CD14-positive monocyte (primary cell): ENCODE measurements around the gene TTC16. TPM values are rescaled to one million over a fixed set of nuclear protein-coding genes. Genes with fewer than 3 reads are reported as not detected.

Experiments used
- DNase-seq, 3 donors: peaks; one replicate each; pipeline ENCODE4 v3.0.0-alpha.2; 2011 to 2022
- H2AFZ ChIP-seq: 2 replicates; pipeline ENCODE4 v1.6.0; 2012; ENCODE audit warnings: mild to moderate bottlenecking, low read depth, low read length, inconsistent platforms; ENCODE audit not compliant: insufficient read depth, poor library complexity, severe bottlenecking
- H3K27ac ChIP-seq, 2 donors: 1 replicate in 1 of 2; 2 replicates in 1 of 2; pipeline ENCODE4 v1.5.1; 2012 to 2013; ENCODE audit warnings: low read length in 2 of 2, control low read depth in 1 of 2, inconsistent platforms in 1 of 2, low read depth in 1 of 2, mild to moderate bottlenecking in 1 of 2
- H3K27me3 ChIP-seq, 2 donors: one replicate each; pipeline versions ENCODE4 v1.6.0 to v1.6.1; 2011 to 2013; ENCODE audit warnings: low read length in 2 of 2; ENCODE audit not compliant: control insufficient read depth in 2 of 2, insufficient read depth in 2 of 2
- H3K36me3 ChIP-seq, 2 donors: replicated peaks in 1 of 2; 1 replicate in 1 of 2; 2 replicates in 1 of 2; pipeline versions ENCODE4 v1.5.1 to v1.6.1; 2012 to 2013; ENCODE audit warnings: low read length in 2 of 2, control low read depth in 1 of 2, inconsistent platforms in 1 of 2, mild to moderate bottlenecking in 1 of 2; ENCODE audit not compliant: insufficient read depth in 2 of 2, control insufficient read depth in 1 of 2
- H3K4me1 ChIP-seq, 2 donors: 1 replicate in 1 of 2; 2 replicates in 1 of 2; pipeline versions ENCODE4 v1.5.1 to v1.6.1; 2012 to 2013; ENCODE audit warnings: low read length in 2 of 2, control low read depth in 1 of 2, inconsistent platforms in 1 of 2, mild to moderate bottlenecking in 1 of 2, moderate library complexity in 1 of 2; ENCODE audit not compliant: insufficient read depth in 2 of 2, control insufficient read depth in 1 of 2
- H3K4me2 ChIP-seq: replicated peaks from 2 replicates; pipeline ENCODE3; 2012; ENCODE audit warnings: low read length, moderate library complexity, mild to moderate bottlenecking; ENCODE audit not compliant: poor library complexity, severe bottlenecking; ENCODE audit errors: extremely low read depth
- H3K4me3 ChIP-seq, 3 experiments: fragments of 200-600 bp in 1 of 3; sonication (generic) in 1 of 3; replicated peaks in 1 of 3; 1 replicate in 2 of 3; 2 replicates in 1 of 3; pipeline ENCODE4 v1.5.1; 2011 to 2013; ENCODE audit warnings: low read length in 3 of 3, mild to moderate bottlenecking in 3 of 3, control low read depth in 2 of 3, low read depth in 2 of 3, inconsistent platforms in 1 of 3, moderate library complexity in 1 of 3
- H3K79me2 ChIP-seq: 2 replicates; pipeline ENCODE4 v1.6.0; 2012; ENCODE audit warnings: mild to moderate bottlenecking, control low read depth, inconsistent platforms, low read length, moderate library complexity; ENCODE audit not compliant: insufficient read depth
- H3K9ac ChIP-seq: 2 replicates; pipeline ENCODE4 v1.6.0; 2017; ENCODE audit warnings: low read length, mild to moderate bottlenecking; ENCODE audit not compliant: insufficient read depth, poor library complexity, severe bottlenecking
- H3K9me3 ChIP-seq, 2 donors: replicated peaks in 1 of 2; 1 replicate in 1 of 2; 2 replicates in 1 of 2; pipeline versions ENCODE4 v1.5.1 to v1.6.1; 2012 to 2013; ENCODE audit warnings: low read length in 2 of 2, control low read depth in 1 of 2; ENCODE audit not compliant: control insufficient read depth in 1 of 2, insufficient read depth in 1 of 2
- H4K20me1 ChIP-seq: 2 replicates; pipeline ENCODE4 v1.6.0; 2012; ENCODE audit warnings: mild to moderate bottlenecking, low read length, control low read depth, moderate library complexity; ENCODE audit not compliant: insufficient read depth
- H3K27ac Mint-ChIP-seq, 7 donors: one replicate each; pipeline ENCODE4 v1.8.0; 2020; ENCODE audit warnings: mild to moderate bottlenecking in 7 of 7, mixed read lengths in 7 of 7, moderate library complexity in 6 of 7, inconsistent platforms in 2 of 7
- H3K27me3 Mint-ChIP-seq, 3 donors: one replicate each; pipeline ENCODE4 v1.8.0; 2021 to 2022; ENCODE audit warnings: low read depth in 3 of 3, mild to moderate bottlenecking in 3 of 3, mixed read lengths in 3 of 3, moderate library complexity in 3 of 3, inconsistent platforms in 1 of 3
- H3K36me3 Mint-ChIP-seq, 2 donors: one replicate each; pipeline ENCODE4 v1.8.0; 2020; ENCODE audit warnings: mixed read lengths in 2 of 2, inconsistent platforms in 1 of 2, mild to moderate bottlenecking in 1 of 2
- H3K4me1 Mint-ChIP-seq: one replicate; pipeline ENCODE4 v1.8.0; 2020; ENCODE audit warnings: mild to moderate bottlenecking, mixed read lengths
- H3K4me3 Mint-ChIP-seq, 2 donors: one replicate each; pipeline ENCODE4 v1.8.0; 2020; ENCODE audit warnings: mild to moderate bottlenecking in 2 of 2, mixed read lengths in 2 of 2, moderate library complexity in 1 of 2
- H3K9me3 Mint-ChIP-seq, 7 donors: one replicate each; pipeline ENCODE4 v1.8.0; 2020 to 2022; ENCODE audit warnings: mixed read lengths in 7 of 7, mild to moderate bottlenecking in 6 of 7, moderate library complexity in 6 of 7, inconsistent platforms in 2 of 7
- WGBS: methylation state at CpG from one replicate; pipeline ENCODE4 v1.1.5; 2013; ENCODE audit warnings: missing lambda C conversion rate; ENCODE audit not compliant: insufficient coverage; 5-methylcytosine and 5-hydroxymethylcytosine counted together
- intact Hi-C, 2 donors: fragments of 100-400 bp; cut with micrococcal nuclease; formaldehyde crosslinking; loops; one replicate each; pipeline versions ENCODE4 v1.15.0 to v1.15.1; 2023
- polyA plus RNA-seq, 3 donors: library from polyadenylated mRNA; depleted of rRNA in 1 of 3; unstranded in 2 of 3; stranded (reverse) in 1 of 3; fragments of 300-500 nt in 2 of 3; fragments of >200 nt in 1 of 3; fragmentation: Illumina TruSeq in 2 of 3; gene quantifications; 1 replicate in 2 of 3; 2 replicates in 1 of 3; pipeline ENCODE4 v1.2.3, GENCODE V29; 2012 to 2021
- TF ChIP-seq, protein P1 (sequence below): fragments of 200-600 bp; IDR thresholded peaks from one replicate; pipeline ENCODE4 v1.8.0; 2022; ENCODE audit warnings: antibody characterized with exemption, mild to moderate bottlenecking

The TTC16 gene
- polyA plus RNA-seq, 3 donors = 0.04 TPM; not detected in 2

DNA sequence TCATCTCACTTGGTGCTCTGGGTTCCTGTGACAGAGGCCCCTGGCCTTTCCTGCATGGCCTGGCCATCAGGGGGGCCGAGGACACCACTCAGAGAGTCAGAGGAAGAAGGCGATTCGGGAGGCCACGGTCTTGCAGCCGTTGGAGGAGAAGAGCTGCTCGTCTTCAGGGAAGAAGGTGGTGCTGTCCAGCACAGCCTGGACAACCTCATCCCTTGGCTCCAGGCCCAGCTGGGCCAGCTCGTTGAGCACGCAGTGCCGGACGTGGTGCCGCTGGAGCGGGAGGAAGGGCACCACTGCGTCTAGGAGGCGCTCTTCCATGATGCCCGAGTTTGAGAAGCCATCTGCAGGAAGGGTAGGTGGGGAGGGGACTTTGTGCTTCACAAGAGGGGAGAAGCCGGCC is 16.1 kb downstream of the TTC16 start:
- peaks cover 16 to 37% of the 10 kb centered on the region in 2 donors for H3K36me3 Mint-ChIP-seq
- intact Hi-C loops = loop anchor here (2.0 to 5.0 kb wide), 2 partner anchors 140 to 227 kb away; no protein-coding TSS in a partner anchor
- Histone ChIP-seq H4K20me1 (peaks cover 41% of the 10 kb centered on the region), H3K4me3 (no peak overlapping the region), H3K9me3 (no peaks in the 10 kb centered on the region), H3K9ac (no peak overlapping the region), H3K27me3 (no peaks in the 10 kb centered on the region), H3K27ac (no peak overlapping the region), H3K4me2 (no peak overlapping the region), H3K4me1 (peaks cover 19 to 25% of the 10 kb centered on the region in 2 donors), H2AFZ (no peak overlapping the region), H3K79me2 (no peaks in the 10 kb centered on the region), H3K36me3 (peaks cover 16 to 32% of the 10 kb centered on the region in 2 donors)
- peaks cover 0 to 6% (median 2%) of the 10 kb centered on the region in 3 donors for H3K27me3 Mint-ChIP-seq
- WGBS = 94% methylated on average over 14 of the region's 16 CpGs
- TF ChIP-seq, protein P1, sequence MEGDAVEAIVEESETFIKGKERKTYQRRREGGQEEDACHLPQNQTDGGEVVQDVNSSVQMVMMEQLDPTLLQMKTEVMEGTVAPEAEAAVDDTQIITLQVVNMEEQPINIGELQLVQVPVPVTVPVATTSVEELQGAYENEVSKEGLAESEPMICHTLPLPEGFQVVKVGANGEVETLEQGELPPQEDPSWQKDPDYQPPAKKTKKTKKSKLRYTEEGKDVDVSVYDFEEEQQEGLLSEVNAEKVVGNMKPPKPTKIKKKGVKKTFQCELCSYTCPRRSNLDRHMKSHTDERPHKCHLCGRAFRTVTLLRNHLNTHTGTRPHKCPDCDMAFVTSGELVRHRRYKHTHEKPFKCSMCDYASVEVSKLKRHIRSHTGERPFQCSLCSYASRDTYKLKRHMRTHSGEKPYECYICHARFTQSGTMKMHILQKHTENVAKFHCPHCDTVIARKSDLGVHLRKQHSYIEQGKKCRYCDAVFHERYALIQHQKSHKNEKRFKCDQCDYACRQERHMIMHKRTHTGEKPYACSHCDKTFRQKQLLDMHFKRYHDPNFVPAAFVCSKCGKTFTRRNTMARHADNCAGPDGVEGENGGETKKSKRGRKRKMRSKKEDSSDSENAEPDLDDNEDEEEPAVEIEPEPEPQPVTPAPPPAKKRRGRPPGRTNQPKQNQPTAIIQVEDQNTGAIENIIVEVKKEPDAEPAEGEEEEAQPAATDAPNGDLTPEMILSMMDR = no peak
- DNase-seq = no peak
- H3K9me3 Mint-ChIP-seq = peaks cover 0 to 1% (median 0%) of the 10 kb centered on the region in 7 donors
- H3K4me3 Mint-ChIP-seq = no peak overlapping the region
- peak overlapping the region in 3 of 7 donors; percentile 15 to 77 (median 60) for H3K27ac Mint-ChIP-seq
- peaks cover 17% of the 10 kb centered on the region for H3K4me1 Mint-ChIP-seq

DNA sequence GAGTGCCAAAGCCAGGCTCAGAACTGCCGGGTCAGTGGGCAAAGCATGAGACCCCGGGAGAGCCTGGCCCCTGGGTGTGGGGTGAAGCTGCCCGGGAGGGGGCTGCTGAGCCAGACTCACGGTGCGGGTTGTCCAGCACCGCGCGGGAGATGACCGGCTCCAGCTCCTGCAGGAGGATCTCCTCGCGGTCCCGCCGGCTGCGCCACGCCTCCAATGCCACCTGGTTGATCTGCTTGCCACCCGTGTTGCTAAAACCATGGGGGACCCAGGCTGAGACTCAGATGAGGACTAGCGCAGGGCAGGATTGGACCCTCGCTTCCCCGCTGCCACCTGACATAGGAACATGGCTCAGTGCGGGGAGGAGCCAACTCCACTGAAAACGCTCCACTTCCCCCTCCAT is 16.6 kb downstream of the TTC16 start:
- H3K27me3 Mint-ChIP-seq = peaks cover 0 to 3% (median 0%) of the 10 kb centered on the region in 3 donors
- no peaks in the 10 kb centered on the region for H3K79me2 ChIP-seq
- H3K9me3 Mint-ChIP-seq = peaks cover 0 to 1% (median 0%) of the 10 kb centered on the region in 7 donors

More for the DNA sequence above, 16.6 kb downstream of the TTC16 start:
- Histone ChIP-seq H4K20me1 (peaks cover 41% of the 10 kb centered on the region), H3K27me3 (no peaks in the 10 kb centered on the region), H3K27ac (no peak overlapping the region), H3K4me2 (no peak overlapping the region), H3K9me3 (no peaks in the 10 kb centered on the region), H3K4me3 (no peak overlapping the region), H2AFZ (no peak overlapping the region), H3K9ac (no peak overlapping the region), H3K4me1 (peaks cover 19 to 25% of the 10 kb centered on the region in 2 donors), H3K36me3 (peaks cover 16 to 32% of the 10 kb centered on the region in 2 donors)
- no peak overlapping the region for H3K4me3 Mint-ChIP-seq
- intact Hi-C loops = loop anchor here (2.0 to 5.0 kb wide), 2 partner anchors 140 to 228 kb away; no protein-coding TSS in a partner anchor
- peaks cover 19 to 40% of the 10 kb centered on the region in 2 donors for H3K36me3 Mint-ChIP-seq
- TF ChIP-seq, protein P1 = no peak
- WGBS = 97% methylated on average over 20 of the region's 21 CpGs
- H3K4me1 Mint-ChIP-seq = peaks cover 17% of the 10 kb centered on the region
- no peak overlapping the region for H3K27ac Mint-ChIP-seq
- no peak for DNase-seq
